SK-N-SH treated with all-trans-retinoic acid at 6 μM for 48 hours (cell line): Measurements from ENCODE around the gene EEIG1.

ENCODE experiments used
- ATAC-seq: fragments of 200-7000 bp; cut with Tn5 transposase; 3 replicates; pipeline ENCODE4 v1.9.1; 2020; ENCODE audit warnings: mild to moderate bottlenecking, moderate library complexity
- BACH2 ChIP-seq: fragments of 250-450 bp; sonication (Bioruptor Pico); IDR thresholded peaks from 2 replicates; pipeline ENCODE4 v1.9.0; 2021; ENCODE audit warnings: mild to moderate bottlenecking, borderline replicate concordance
- CREB5 ChIP-seq: fragments of 250-450 bp; sonication (Bioruptor Pico); IDR thresholded peaks from 2 replicates; pipeline ENCODE4 v1.5.1; 2020; ENCODE audit warnings: low read depth, mild to moderate bottlenecking, moderate library complexity
- CSDC2 ChIP-seq: fragments of 250-450 bp; sonication (Bioruptor Pico); IDR thresholded peaks from 2 replicates; pipeline ENCODE4 v1.5.0; 2020; ENCODE audit warnings: mild to moderate bottlenecking, moderate library complexity
- CSRNP3 ChIP-seq: fragments of 250-450 bp; sonication (Bioruptor Pico); IDR thresholded peaks from 2 replicates; pipeline ENCODE4 v1.5.1; 2021; ENCODE audit warnings: mild to moderate bottlenecking, moderate library complexity
- ESRRG ChIP-seq: fragments of 250-450 bp; sonication (Bioruptor Pico); IDR thresholded peaks from 2 replicates; pipeline ENCODE4 v1.6.1; 2021; ENCODE audit warnings: mild to moderate bottlenecking
- GLIS3 ChIP-seq: fragments of 250-450 bp; sonication (Bioruptor Pico); IDR thresholded peaks from 2 replicates; pipeline ENCODE4 v1.5.0; 2020; ENCODE audit warnings: mild to moderate bottlenecking, moderate library complexity
- ISL1 ChIP-seq: fragments of 250-450 bp; sonication (Bioruptor Pico); IDR thresholded peaks from 2 replicates; pipeline ENCODE4 v2.1.2; 2022; ENCODE audit warnings: mild to moderate bottlenecking, moderate library complexity
- OSR1 ChIP-seq: fragments of 250-450 bp; sonication (Bioruptor Pico); IDR thresholded peaks from 2 replicates; pipeline ENCODE4 v1.8.0; 2022; ENCODE audit warnings: moderate library complexity, mild to moderate bottlenecking, inconsistent platforms
- PATZ1 ChIP-seq: fragments of 250-450 bp; sonication (Bioruptor Pico); IDR thresholded peaks from 2 replicates; pipeline ENCODE4 v1.8.0; 2020; ENCODE audit warnings: mild to moderate bottlenecking, moderate library complexity, borderline replicate concordance
- POU6F1 ChIP-seq: fragments of 250-450 bp; sonication (Bioruptor Pico); IDR thresholded peaks from 2 replicates; pipeline ENCODE4 v1.8.0; 2021; ENCODE audit warnings: low read depth, mild to moderate bottlenecking, moderate library complexity, borderline replicate concordance
- PPARA ChIP-seq: fragments of 250-450 bp; sonication (Bioruptor Pico); IDR thresholded peaks from 2 replicates; pipeline ENCODE4 v1.5.0; 2020; ENCODE audit warnings: mild to moderate bottlenecking, borderline replicate concordance
- SNAI2 ChIP-seq: fragments of 250-450 bp; sonication (Bioruptor Pico); IDR thresholded peaks from 2 replicates; pipeline ENCODE4 v1.5.0; 2020; ENCODE audit warnings: mild to moderate bottlenecking, moderate library complexity
- TCF4 ChIP-seq: fragments of 250-450 bp; sonication (Bioruptor Pico); IDR thresholded peaks from 2 replicates; pipeline ENCODE4 v1.8.0; 2021; ENCODE audit warnings: mild to moderate bottlenecking, moderate library complexity, borderline replicate concordance
- TOX ChIP-seq: fragments of 250-450 bp; sonication (Bioruptor Pico); IDR thresholded peaks from 2 replicates; pipeline ENCODE4 v1.8.0; 2021; ENCODE audit warnings: mild to moderate bottlenecking, moderate library complexity, borderline replicate concordance
- TSHZ2 ChIP-seq: fragments of 250-450 bp; sonication (Bioruptor Pico); IDR thresholded peaks from 2 replicates; pipeline ENCODE4 v1.5.0; 2020; ENCODE audit warnings: mild to moderate bottlenecking, moderate library complexity
- ZC3H10 ChIP-seq: fragments of 250-450 bp; sonication (Bioruptor Pico); IDR thresholded peaks from 2 replicates; pipeline ENCODE4 v1.5.1; 2021; ENCODE audit warnings: mild to moderate bottlenecking, moderate library complexity
- ZFP30 ChIP-seq: fragments of 450-650 bp; formaldehyde crosslinking; IDR thresholded peaks from 2 replicates; pipeline ENCODE4 v1.5.0; 2022; ENCODE audit warnings: mild to moderate bottlenecking, moderate library complexity
- ZNF565 ChIP-seq: fragments of 450-650 bp; formaldehyde crosslinking; conservative IDR thresholded peaks from 2 replicates; pipeline ENCODE4 v1.5.0; 2020; ENCODE audit warnings: low read depth, mild to moderate bottlenecking, moderate library complexity
- ZNF70 ChIP-seq: fragments of 450-650 bp; formaldehyde crosslinking; IDR thresholded peaks from 2 replicates; pipeline ENCODE4 v1.5.0; 2020; ENCODE audit warnings: mild to moderate bottlenecking, moderate library complexity
- ZNF8 ChIP-seq: fragments of 450-650 bp; formaldehyde crosslinking; IDR thresholded peaks from 2 replicates; pipeline ENCODE4 v1.5.0; 2020; ENCODE audit warnings: mild to moderate bottlenecking, moderate library complexity

Gene EEIG1

GRCh38 chr9:127976498-127976897 is 4.3 kb downstream of the EEIG1 start (continued):
- TF ChIP-seq TSHZ2: no peak
- TF ChIP-seq ZNF8: no peak
- TF ChIP-seq CSDC2 (CRISPR knock-in tag): no peak
- TF ChIP-seq SNAI2: no peak
- TF ChIP-seq, all 23 proteins: peak for 0

GRCh38 chr9:127975376-127976315 is 5.1 kb downstream of the EEIG1 start:
- no peak for ATAC-seq
- TF ChIP-seq ZNF8: no peak
- no peak for TF ChIP-seq CSDC2 (CRISPR knock-in tag)
- TF ChIP-seq ISL1 (CRISPR knock-in tag): no peak
- no peak for TF ChIP-seq ZFP30 (CRISPR knock-in tag)
- TF ChIP-seq BACH2 (CRISPR knock-in tag): no peak
- no peak for TF ChIP-seq OSR1 (CRISPR knock-in tag)
- TF ChIP-seq TOX (CRISPR knock-in tag): no peak
- no peak for TF ChIP-seq ESRRG (CRISPR knock-in tag)
- TF ChIP-seq PPARA: no peak
- TF ChIP-seq TCF4 (CRISPR knock-in tag): no peak
- no peak for TF ChIP-seq SNAI2
- TF ChIP-seq TSHZ2: no peak
- no peak for TF ChIP-seq CSRNP3 (CRISPR knock-in tag)
- TF ChIP-seq, all 23 proteins: peak for 0

- no peak for TF ChIP-seq ZNF70 (CRISPR knock-in tag)
- no peak for TF ChIP-seq ZNF565 (CRISPR knock-in tag)
- TF ChIP-seq PATZ1 (CRISPR knock-in tag): no peak
- no peak for TF ChIP-seq CSDC2 (CRISPR knock-in tag)
- no peak for TF ChIP-seq TSHZ2
- TF ChIP-seq SNAI2: no peak
- TF ChIP-seq TCF4 (CRISPR knock-in tag): no peak
- no peak for TF ChIP-seq GLIS3 (CRISPR knock-in tag)
- TF ChIP-seq ZC3H10 (CRISPR knock-in tag): no peak
- no peak for TF ChIP-seq POU6F1
- TF ChIP-seq CREB5: no peak
- no peak for TF ChIP-seq BACH2 (CRISPR knock-in tag)
- TF ChIP-seq ZNF8: no peak
- TF ChIP-seq TOX (CRISPR knock-in tag): no peak
- TF ChIP-seq ISL1 (CRISPR knock-in tag): no peak
- ATAC-seq: peak; percentile 19
Observed at GRCh38 chr9:127974769-127975261, 6.0 kb downstream of the EEIG1 start.
